ENCODE data around the gene ATP10D. TPM values are rescaled to one million over a fixed set of nuclear protein-coding genes. Genes with fewer than 3 reads are reported as not detected.

ATP10D gene
- polyA plus RNA-seq, 1 of the 3 experiments (the other 2 are of a cell fraction): 7.9 TPM

GRCh38 chr4:47567511-47567910, 82.4 kb downstream of the ATP10D start:
- Histone ChIP-seq H3K9me2 (no peaks in the 10 kb centered on the region), H3K4me2 (no peak overlapping the region), H4K20me1 (ENCODE audit: insufficient read depth) (no peaks in the 10 kb centered on the region), H3K9ac (no peak overlapping the region), H3K79me2 (ENCODE audit: insufficient read depth) (no peaks in the 10 kb centered on the region), H3F3A (replicated peaks; ENCODE audit: insufficient read depth) (no peaks in the 10 kb centered on the region), H3K27ac (ENCODE audit: low read depth in 2 of 2, low read length in 1 of 2) (no peak overlapping the region), H3K27me3 (ENCODE audit: insufficient read depth) (no peaks in the 10 kb centered on the region), H2AFZ (ENCODE audit: low read depth) (no peak overlapping the region), H3K36me3 (replicated peaks in 1 of 2; ENCODE audit: control insufficient read depth in 1 of 2, insufficient read depth in 2 of 2, low read length in 1 of 2) (peaks cover 15 to 16% of the 10 kb centered on the region in 2 experiments), H3K4me1 (ENCODE audit: control insufficient read depth in 1 of 2, insufficient read depth in 2 of 2, low read depth in 1 of 2, low read length in 1 of 2) (no peaks in the 10 kb centered on the region; a peak in 1 of 4 replicates), H3K4me3 (ENCODE audit: low read depth in 2 of 2, low read length in 1 of 2) (no peak overlapping the region), H3K9me3 (no peaks in the 10 kb centered on the region)
- POLR2A ChIA-PET: no interaction called here
- DNase-seq: no peak
- TF ChIP-seq USF1 (IDR thresholded peaks at IDR 0.05; ENCODE audit: borderline replicate concordance, low read depth) (no peak), SIN3A (IDR thresholded peaks at IDR 0.05; ENCODE audit: borderline replicate concordance, low read depth, low read length) (no peak), JUND (IDR thresholded peaks at IDR 0.05) (no peak), NRF1 (IDR thresholded peaks at IDR 0.05; ENCODE audit: low read depth, low read length) (no peak), RFX5 (IDR thresholded peaks at IDR 0.05; ENCODE audit: low read length) (no peak), FOXJ3 (CRISPR knock-in tag; IDR thresholded peaks at IDR 0.05) (no peak), ZBTB33 (IDR thresholded peaks at IDR 0.05; ENCODE audit: borderline replicate concordance, low read depth) (no peak), TAF1 (IDR thresholded peaks at IDR 0.05; ENCODE audit: borderline replicate concordance, low read depth, low read length) (no peak), CTCF (IDR thresholded peaks at IDR 0.05) (no peak), YY1 (IDR thresholded peaks at IDR 0.05; ENCODE audit: low read depth) (no peak), FOXM1 (IDR thresholded peaks at IDR 0.05; ENCODE audit: low read depth) (no peak), MEF2A (IDR thresholded peaks at IDR 0.05; ENCODE audit: borderline replicate concordance, low read depth) (no peak), TCF12 (IDR thresholded peaks at IDR 0.05) (no peak)
- TF ChIP-seq, protein P1, sequence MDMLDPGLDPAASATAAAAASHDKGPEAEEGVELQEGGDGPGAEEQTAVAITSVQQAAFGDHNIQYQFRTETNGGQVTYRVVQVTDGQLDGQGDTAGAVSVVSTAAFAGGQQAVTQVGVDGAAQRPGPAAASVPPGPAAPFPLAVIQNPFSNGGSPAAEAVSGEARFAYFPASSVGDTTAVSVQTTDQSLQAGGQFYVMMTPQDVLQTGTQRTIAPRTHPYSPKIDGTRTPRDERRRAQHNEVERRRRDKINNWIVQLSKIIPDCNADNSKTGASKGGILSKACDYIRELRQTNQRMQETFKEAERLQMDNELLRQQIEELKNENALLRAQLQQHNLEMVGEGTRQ (IDR thresholded peaks at IDR 0.05; ENCODE audit: borderline replicate concordance, low read depth, low read length): no peak
- TF ChIP-seq, protein P2, sequence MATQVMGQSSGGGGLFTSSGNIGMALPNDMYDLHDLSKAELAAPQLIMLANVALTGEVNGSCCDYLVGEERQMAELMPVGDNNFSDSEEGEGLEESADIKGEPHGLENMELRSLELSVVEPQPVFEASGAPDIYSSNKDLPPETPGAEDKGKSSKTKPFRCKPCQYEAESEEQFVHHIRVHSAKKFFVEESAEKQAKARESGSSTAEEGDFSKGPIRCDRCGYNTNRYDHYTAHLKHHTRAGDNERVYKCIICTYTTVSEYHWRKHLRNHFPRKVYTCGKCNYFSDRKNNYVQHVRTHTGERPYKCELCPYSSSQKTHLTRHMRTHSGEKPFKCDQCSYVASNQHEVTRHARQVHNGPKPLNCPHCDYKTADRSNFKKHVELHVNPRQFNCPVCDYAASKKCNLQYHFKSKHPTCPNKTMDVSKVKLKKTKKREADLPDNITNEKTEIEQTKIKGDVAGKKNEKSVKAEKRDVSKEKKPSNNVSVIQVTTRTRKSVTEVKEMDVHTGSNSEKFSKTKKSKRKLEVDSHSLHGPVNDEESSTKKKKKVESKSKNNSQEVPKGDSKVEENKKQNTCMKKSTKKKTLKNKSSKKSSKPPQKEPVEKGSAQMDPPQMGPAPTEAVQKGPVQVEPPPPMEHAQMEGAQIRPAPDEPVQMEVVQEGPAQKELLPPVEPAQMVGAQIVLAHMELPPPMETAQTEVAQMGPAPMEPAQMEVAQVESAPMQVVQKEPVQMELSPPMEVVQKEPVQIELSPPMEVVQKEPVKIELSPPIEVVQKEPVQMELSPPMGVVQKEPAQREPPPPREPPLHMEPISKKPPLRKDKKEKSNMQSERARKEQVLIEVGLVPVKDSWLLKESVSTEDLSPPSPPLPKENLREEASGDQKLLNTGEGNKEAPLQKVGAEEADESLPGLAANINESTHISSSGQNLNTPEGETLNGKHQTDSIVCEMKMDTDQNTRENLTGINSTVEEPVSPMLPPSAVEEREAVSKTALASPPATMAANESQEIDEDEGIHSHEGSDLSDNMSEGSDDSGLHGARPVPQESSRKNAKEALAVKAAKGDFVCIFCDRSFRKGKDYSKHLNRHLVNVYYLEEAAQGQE (IDR thresholded peaks at IDR 0.05; ENCODE audit: low read depth, low read length): no peak
- CTCF ChIA-PET: interaction anchor here (0.7 to 1.7 kb wide), 4 partner anchors 10 to 363 kb away, joined by 3 to 4 read pairs (median 4); no protein-coding TSS in a partner anchor
- 90% methylated on average over 1 of the region's 1 CpG for WGBS (ENCODE audit: low lambda C conversion rate)
